K562 (cell line): ENCODE data around the gene SLC38A10. TPM values are rescaled to one million over a fixed set of nuclear protein-coding genes. Genes with fewer than 3 reads are reported as not detected.

Experiments
- ADNP ChIP-seq: fragments of 200-800 bp; sonication (Bioruptor generic); IDR thresholded peaks from 2 replicates; pipeline ENCODE4 v1.6.1; 2016; ENCODE audit warnings: missing genetic modification characterization, missing compliant biosample characterization
- CBFA2T2 ChIP-seq: fragments of 450-650 bp; conservative IDR thresholded peaks from 2 replicates; pipeline ENCODE4 v1.6.1; 2017; ENCODE audit warnings: mild to moderate bottlenecking
- CREB3L1 ChIP-seq: fragments of 450-650 bp; IDR thresholded peaks from 2 replicates; pipeline ENCODE4 v1.6.1; 2014; ENCODE audit warnings: low read depth, mild to moderate bottlenecking, moderate library complexity, borderline replicate concordance
- CUX1 ChIP-seq: fragments of 200-800 bp; sonication (Bioruptor generic); IDR thresholded peaks from 2 replicates; pipeline ENCODE4 v1.6.1; 2016; ENCODE audit warnings: missing genetic modification characterization, missing compliant biosample characterization
- ESRRB ChIP-seq: fragments of 250-450 bp; sonication (Bioruptor Pico); IDR thresholded peaks from 2 replicates; pipeline ENCODE4 v1.5.0; 2020; ENCODE audit warnings: mild to moderate bottlenecking, moderate library complexity, borderline replicate concordance
- HDAC3 ChIP-seq: fragments of 450-650 bp; IDR thresholded peaks from 2 replicates; pipeline ENCODE4 v1.6.1; 2018; ENCODE audit warnings: borderline replicate concordance, mild to moderate bottlenecking, moderate library complexity; ENCODE audit not compliant: partially characterized antibody
- MBD2 ChIP-seq: sonication (generic); IDR thresholded peaks from 2 replicates; pipeline ENCODE4 v1.6.1; 2016; ENCODE audit warnings: low read depth, borderline replicate concordance
- RFX7 ChIP-seq: fragments of 250-450 bp; sonication (Bioruptor Pico); IDR thresholded peaks from 2 replicates; pipeline ENCODE4 v1.5.1; 2021; ENCODE audit warnings: mild to moderate bottlenecking
- XRCC5 ChIP-seq: fragments of 200-400 bp; formaldehyde crosslinking; IDR thresholded peaks from 2 replicates; pipeline ENCODE4 v1.6.1; 2017; ENCODE audit warnings: low read depth, mild to moderate bottlenecking, low read length
- ZFX ChIP-seq: sonication (generic); formaldehyde crosslinking; IDR thresholded peaks from 2 replicates; pipeline ENCODE4 v1.8.0; 2022; ENCODE audit warnings: mild to moderate bottlenecking, missing genetic modification reagents, moderate library complexity
- ZNF232 ChIP-seq: sonication (generic); formaldehyde crosslinking; IDR thresholded peaks from 2 replicates; pipeline ENCODE4 v1.8.0; 2022; ENCODE audit warnings: mild to moderate bottlenecking, missing genetic modification reagents
- ZNF311 ChIP-seq: fragments of 250-450 bp; sonication (Bioruptor Pico); IDR thresholded peaks from 2 replicates; pipeline ENCODE4 v1.4.0; 2020; ENCODE audit warnings: mild to moderate bottlenecking, moderate library complexity
- polyA plus RNA-seq, 8 experiments: library from polyadenylated mRNA; depleted of rRNA in 4 of 8; stranded (reverse) in 5 of 8; unstranded in 3 of 8; fragments of >200 nt; fragmentation: Nextera tagmentation in 2 of 8; fragmentation: Illumina TruSeq in 1 of 8; extraction: Ambion mirVana in 2 of 8; extraction: Trizol in 1 of 8; gene quantifications; 2 replicates each; pipeline versions ENCODE4 v1.2.1 to v1.2.3, GENCODE V29; 2011 to 2014; ENCODE audit warnings: inconsistent platforms in 1 of 8, missing spikeins in 1 of 8
- total RNA-seq, 7 experiments: library from RNA; depleted of rRNA in 6 of 7; stranded (reverse); fragments of >200 nt in 6 of 7; fragmentation: Illumina TruSeq in 2 of 7; extraction: Trizol in 2 of 7; gene quantifications; 2 replicates each; pipeline versions ENCODE4 v1.2.1 to v1.2.3, GENCODE V29; 2011 to 2021; ENCODE audit warnings: low replicate concordance in 1 of 7
- TF ChIP-seq, protein P1 (sequence below): IDR thresholded peaks from 3 replicates; pipeline ENCODE4 v1.6.1; 2011; ENCODE audit warnings: borderline replicate concordance, mild to moderate bottlenecking, moderate library complexity; ENCODE audit not compliant: insufficient read length; ENCODE audit errors: extremely low read depth
- TF ChIP-seq, protein P2 (sequence below), 2 experiments: fragments of 200-800 bp in 1 of 2; sonication (Bioruptor generic) in 1 of 2; sonication (generic) in 1 of 2; formaldehyde crosslinking in 1 of 2; IDR thresholded peaks in 1 of 2; conservative IDR thresholded peaks in 1 of 2; 2 replicates each; pipeline versions ENCODE4 v1.5.0 to v1.6.1; 2016 to 2020; ENCODE audit warnings: missing compliant biosample characterization in 1 of 2, missing genetic modification characterization in 1 of 2, missing genetic modification reagents in 1 of 2

Gene SLC38A10
- total and polyA plus RNA-seq, 9 of the 15 experiments (the other 6 are each of a cell fraction or from before 2014, with no cell fraction given): 0.45 to 54.2 (median 13.8) TPM

GRCh38 chr17:81309859-81310839, 15.0 kb upstream of the SLC38A10 start (continued):
- TF ChIP-seq CREB3L1: no peak
- peak; percentile 60 for TF ChIP-seq ZFX (CRISPR knock-in tag)
- no peak for TF ChIP-seq RFX7 (CRISPR knock-in tag)
- TF ChIP-seq MBD2: no peak
- TF ChIP-seq ZNF311 (CRISPR knock-in tag): no peak
- no peak for TF ChIP-seq HDAC3
- TF ChIP-seq ESRRB (CRISPR knock-in tag): no peak
- no peak for TF ChIP-seq CUX1
- 0 out of 2 replicates have a peak, but pooled peaks have one; percentile 10 for TF ChIP-seq ZNF232
- TF ChIP-seq ADNP (tag): no peak
- TF ChIP-seq, protein P1, sequence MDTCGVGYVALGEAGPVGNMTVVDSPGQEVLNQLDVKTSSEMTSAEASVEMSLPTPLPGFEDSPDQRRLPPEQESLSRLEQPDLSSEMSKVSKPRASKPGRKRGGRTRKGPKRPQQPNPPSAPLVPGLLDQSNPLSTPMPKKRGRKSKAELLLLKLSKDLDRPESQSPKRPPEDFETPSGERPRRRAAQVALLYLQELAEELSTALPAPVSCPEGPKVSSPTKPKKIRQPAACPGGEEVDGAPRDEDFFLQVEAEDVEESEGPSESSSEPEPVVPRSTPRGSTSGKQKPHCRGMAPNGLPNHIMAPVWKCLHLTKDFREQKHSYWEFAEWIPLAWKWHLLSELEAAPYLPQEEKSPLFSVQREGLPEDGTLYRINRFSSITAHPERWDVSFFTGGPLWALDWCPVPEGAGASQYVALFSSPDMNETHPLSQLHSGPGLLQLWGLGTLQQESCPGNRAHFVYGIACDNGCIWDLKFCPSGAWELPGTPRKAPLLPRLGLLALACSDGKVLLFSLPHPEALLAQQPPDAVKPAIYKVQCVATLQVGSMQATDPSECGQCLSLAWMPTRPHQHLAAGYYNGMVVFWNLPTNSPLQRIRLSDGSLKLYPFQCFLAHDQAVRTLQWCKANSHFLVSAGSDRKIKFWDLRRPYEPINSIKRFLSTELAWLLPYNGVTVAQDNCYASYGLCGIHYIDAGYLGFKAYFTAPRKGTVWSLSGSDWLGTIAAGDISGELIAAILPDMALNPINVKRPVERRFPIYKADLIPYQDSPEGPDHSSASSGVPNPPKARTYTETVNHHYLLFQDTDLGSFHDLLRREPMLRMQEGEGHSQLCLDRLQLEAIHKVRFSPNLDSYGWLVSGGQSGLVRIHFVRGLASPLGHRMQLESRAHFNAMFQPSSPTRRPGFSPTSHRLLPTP: no peak
- TF ChIP-seq, protein P2, sequence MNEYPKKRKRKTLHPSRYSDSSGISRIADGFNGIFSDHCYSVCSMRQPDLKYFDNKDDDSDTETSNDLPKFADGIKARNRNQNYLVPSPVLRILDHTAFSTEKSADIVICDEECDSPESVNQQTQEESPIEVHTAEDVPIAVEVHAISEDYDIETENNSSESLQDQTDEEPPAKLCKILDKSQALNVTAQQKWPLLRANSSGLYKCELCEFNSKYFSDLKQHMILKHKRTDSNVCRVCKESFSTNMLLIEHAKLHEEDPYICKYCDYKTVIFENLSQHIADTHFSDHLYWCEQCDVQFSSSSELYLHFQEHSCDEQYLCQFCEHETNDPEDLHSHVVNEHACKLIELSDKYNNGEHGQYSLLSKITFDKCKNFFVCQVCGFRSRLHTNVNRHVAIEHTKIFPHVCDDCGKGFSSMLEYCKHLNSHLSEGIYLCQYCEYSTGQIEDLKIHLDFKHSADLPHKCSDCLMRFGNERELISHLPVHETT (CRISPR knock-in tag; conservative IDR thresholded peaks at IDR 0.05 in 1 of 2, IDR thresholded peaks at IDR 0.05 in 1 of 2): no peak
- peak; percentile 33 for TF ChIP-seq CBFA2T2
- no peak for TF ChIP-seq XRCC5
